Stimulated activated CD4-positive, alpha-beta T cell treated with anti-CD3 and anti-CD28 coated beads, Interleukin-2, amount 100 ng/mL, for 4 hours (primary cell): ENCODE data around the gene P2RX3.
"Not testable (repeated sequence)": the region's sequence is repeated elsewhere in the genome, so short reads cannot be mapped to it uniquely, and the experiment has no call there.

Experiments
- DNase-seq: peaks from one replicate; pipeline ENCODE4 v3.0.0-alpha.2; 2020; ENCODE audit warnings: low read depth

P2RX3 gene

GRCh38 chr11:57349491-57350274, 11.5 kb downstream of the P2RX3 start:
- DNase-seq = peak; percentile 32

DNA sequence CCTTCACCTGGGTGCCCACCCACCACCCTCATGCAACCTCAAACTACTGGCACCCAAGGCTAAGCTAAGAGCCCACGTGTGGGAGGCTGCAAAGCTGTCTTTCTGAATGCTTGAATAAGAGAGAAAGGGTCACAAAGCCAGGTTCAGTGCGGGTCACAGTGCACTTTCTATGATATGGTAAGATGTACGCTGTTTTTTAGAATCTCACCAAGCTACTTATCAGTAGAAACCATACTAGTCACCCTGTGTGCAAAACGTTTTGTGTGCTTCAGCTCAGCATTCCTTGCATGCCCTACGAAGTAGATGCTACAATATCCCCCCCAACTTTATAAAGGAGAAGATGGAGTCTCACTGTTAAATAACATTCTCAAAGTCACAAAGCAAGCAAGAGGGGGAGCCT, 14.9 kb downstream of the P2RX3 start:
- DNase-seq = no peak

DNA sequence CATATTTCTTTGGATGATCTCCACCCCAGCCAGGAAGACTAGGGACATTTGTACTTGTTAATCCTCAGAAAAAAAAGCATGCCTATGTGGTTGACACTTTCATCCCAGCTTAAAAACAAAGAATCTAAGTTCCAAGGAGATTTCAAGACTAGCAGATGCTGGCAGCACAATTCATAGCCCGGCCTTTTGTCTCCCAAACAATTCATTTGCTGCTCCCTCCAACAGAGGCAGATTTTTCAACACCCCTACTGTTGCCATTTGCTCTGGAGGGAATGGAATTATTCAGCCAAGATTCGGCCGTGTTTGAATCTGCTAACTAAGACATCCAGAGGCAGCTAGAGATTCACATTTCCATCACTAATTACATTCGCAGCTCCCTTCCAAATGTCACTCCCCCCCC, 15.3 kb downstream of the P2RX3 start:
- no peak for DNase-seq

GRCh38 chr11:57353852-57354251, 15.7 kb downstream of the P2RX3 start:
- no peak for DNase-seq

DNA sequence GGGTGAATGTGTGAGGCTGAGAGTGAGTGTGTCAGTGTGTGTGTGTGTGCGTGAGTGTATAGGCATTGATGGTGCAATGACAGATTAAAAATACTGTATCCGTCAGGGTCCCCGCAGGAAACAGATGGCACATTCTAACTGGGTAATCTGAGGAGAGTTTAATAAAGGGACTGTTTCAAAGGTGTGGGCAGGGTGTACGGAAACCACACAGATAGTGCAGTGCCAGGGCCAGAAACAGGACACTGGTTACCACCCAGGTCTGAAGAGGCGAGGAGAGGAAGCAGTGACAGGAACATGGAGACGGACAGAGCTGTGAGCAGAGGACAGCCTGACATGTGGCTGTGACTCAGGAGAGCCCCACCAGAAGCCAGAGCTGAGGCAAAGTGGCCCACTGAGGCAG, 16.5 kb downstream of the P2RX3 start:
- no peak for DNase-seq

GRCh38 chr11:57356268-57356667, 18.1 kb downstream of the P2RX3 start:
- no peak for DNase-seq

DNA sequence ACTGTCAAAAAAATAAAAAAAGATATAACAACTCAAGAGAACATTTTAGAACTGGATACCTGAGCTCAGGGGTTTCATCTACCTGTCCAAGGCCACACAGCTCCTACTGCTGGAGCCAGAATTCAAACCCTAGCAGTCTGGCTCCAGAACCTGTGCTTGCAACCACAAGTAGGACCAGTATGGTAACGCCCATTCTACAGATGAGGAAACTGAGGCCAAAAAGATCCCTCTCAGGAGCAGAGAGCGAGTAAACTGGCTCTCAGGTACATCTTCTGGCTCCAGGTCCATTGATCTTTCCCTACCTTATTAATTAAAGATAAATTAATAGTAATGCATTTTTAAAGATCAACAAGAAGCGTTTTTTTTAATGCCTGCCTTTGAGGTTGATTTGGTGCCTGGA, 19.2 kb downstream of the P2RX3 start:
- DNase-seq = no peak

DNA sequence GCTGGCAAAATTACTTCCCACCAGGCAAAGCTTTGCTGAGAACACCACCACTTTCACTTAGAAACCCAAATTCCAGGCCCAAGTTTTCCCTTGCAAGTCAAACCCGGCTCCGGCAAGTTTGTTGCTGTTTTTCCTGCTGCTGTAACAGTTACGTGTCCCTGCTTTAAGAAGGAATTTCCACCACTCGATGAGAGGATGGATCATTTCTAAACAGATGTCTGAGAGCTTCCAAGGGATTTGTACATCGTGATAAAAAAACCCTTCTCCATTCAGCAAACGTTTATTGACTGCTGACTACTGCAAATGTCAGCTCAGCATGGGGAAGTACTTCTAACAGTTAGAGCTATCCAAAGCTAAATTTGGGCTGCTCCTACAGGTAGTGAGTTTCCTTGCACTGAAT, 19.7 kb downstream of the P2RX3 start:
- no peak for DNase-seq

GRCh38 chr11:57358543-57358961, 20.4 kb downstream of the P2RX3 start:
- no peak for DNase-seq

GRCh38 chr11:57358991-57359390, 20.8 kb downstream of the P2RX3 start:
- no peak for DNase-seq

DNA sequence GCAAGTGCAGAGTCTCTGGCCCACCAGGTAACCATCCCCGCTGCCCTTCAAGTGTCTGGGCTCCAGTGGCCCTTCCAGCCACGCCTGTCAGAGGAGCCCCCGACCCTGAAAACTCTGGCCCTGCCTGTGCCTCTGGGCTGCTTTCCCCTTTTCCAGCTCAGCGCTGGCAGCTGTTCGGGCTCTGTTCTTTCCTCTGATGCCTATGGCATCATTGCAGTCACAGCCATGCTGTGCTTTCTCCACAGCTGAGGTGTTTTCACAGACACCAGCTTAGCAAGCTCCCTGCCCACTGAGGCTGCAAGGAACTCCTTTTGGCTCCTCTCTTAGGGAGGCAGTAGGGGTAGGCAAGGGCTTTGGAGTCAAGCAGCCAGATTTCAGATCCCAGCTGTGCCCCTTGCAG, 21.2 kb downstream of the P2RX3 start:
- DNase-seq = no peak

- no peak for DNase-seq
These were observed 21.9 kb downstream of the P2RX3 start for GRCh38 chr11:57359896-57360690.

DNA sequence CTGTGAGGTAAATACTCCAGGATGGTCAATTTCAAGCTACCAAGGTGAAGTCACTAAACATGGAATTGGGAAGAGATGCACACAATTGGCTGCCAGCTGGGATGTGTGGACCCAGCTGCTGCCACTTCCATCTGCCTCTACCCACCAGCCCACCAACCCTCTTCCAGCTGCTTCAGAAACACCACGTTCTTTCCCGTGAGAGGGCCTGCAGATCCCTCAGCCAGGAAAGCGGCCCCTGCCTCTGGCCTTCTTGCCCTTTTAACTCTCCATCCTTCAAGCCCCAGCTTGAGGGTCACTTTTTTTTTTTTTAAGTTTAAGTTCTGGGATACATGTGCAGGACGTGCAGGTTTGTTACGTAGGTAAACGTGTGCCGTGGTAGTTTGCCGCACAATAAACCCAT, 22.8 kb downstream of the P2RX3 start:
- no peak for DNase-seq

- not testable (repeated sequence) for DNase-seq
These were observed 23.3 kb downstream of the P2RX3 start for GRCh38 chr11:57361420-57361819.

DNA sequence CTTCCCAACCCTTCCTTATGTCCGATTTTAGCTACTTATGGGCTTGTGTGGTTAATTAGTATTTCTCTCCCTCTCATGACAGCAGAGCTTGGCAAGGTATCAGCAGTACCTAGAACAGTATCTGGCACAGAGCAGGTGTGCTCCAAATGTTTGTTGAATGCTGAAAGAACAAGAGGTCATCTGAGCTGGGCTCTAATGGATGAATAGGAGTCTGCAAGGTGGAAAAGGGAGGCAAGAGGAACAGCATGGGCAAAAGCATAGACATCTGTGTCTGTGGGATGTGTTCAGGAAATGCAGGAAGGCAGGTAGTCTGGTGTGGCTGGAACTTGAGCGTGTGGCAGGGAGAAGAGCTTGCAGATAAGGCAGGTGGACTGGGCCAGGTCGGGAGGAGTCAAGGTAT, 23.8 kb downstream of the P2RX3 start:
- DNase-seq = no peak

DNA sequence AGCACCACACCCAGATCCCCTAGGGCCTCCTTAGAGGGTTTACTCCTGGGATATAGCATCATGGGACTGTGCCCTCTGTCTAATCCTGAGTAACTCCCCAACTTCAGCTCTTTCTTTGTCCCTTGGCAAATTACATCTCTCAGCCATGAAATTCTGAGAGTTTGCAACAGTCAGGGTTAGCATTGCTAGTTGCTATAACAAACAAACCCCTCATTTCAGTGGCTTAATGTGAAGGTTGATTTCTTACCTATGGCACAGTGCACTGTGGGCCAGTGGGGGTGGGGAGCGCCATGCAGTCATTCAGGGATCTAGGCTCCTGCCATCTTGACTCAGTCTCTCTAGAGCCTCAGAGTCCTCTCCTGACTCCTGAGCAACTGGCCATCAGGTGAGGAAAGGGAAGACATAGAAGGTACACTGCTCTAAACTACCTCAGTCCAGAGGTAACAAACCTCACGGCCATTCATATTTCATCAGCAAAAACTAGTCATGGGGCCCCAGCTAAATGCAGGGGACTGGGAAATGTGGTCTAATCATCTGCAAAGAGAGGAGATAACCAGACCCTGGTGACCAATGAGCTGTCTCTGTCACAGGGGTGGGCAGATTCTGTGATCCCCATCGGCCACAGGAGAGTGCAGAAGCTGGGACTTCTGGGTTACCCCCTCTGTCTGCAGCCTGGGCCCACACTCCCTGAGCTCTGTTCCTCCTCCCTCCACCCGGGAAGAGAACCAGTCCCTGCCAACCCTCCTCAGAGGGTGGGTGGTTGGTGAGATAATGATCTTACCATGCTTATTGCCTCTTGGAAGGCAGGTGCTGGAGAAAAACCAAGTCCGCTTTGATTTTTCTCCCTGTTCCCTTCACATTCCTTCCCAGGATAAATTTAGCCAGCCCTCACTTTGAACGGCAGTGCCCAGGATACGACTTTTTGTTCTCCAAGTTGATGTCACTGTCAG, 25.3 kb downstream of the P2RX3 start:
- no peak for DNase-seq

- DNase-seq = no peak
These were observed 26.9 kb downstream of the P2RX3 start for GRCh38 chr11:57364851-57365660.

- no peak for DNase-seq
These were observed 30.1 kb downstream of the P2RX3 start for GRCh38 chr11:57368106-57368844.

DNA sequence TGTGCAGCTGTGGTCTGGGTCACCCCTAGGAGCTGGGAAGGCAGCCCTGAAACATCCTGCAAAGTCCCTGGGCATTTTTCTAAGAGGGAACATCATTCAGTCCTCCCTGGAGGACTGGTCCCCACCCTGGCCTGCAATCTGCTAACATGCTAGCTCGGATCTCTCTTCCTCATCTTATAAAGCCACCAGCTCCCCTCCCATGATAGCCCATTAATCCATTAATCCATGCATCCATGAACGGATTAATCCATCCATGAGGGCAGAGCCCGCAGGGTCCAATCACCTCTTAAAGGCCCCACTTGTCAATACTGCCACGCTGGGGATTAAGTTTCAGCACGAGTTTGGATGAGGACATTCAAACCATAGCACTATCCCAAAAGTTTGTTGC, 30.7 kb downstream of the P2RX3 start:
- no peak for DNase-seq

GRCh38 chr11:57370251-57370650, 32.1 kb downstream of the P2RX3 start:
- DNase-seq = no peak

- no peak for DNase-seq
These were observed 32.8 kb downstream of the P2RX3 start for GRCh38 chr11:57370941-57371340.
